Left lung (tissue), 10 donors: ENCODE results near the gene LAPTM5. TPM values are rescaled to one million over a fixed set of nuclear protein-coding genes. Genes with fewer than 3 reads are reported as not detected.
A peak's percentile ranks its signal among the peaks of the same experiment; 100 is the strongest.

ENCODE experiments used
- ATAC-seq: fragments of 200-7000 bp; cut with Tn5 transposase; one replicate; pipeline ENCODE4 v1.9.1; 2020; ENCODE audit warnings: moderate library complexity
- DNase-seq, 4 donors: peaks; one replicate each; pipeline ENCODE4 v3.0.0-alpha.2; 2013 to 2020
- H3K27ac ChIP-seq, 2 donors: fragments of 200-600 bp; sonication (generic) in 1 of 2; one replicate each; pipeline versions ENCODE4 v1.5.0 to v1.8.0; 2020 to 2021
- H3K27me3 ChIP-seq, 2 donors: fragments of 200-600 bp; sonication (generic) in 1 of 2; one replicate each; pipeline versions ENCODE4 v1.5.0 to v1.8.0; 2020 to 2021
- H3K36me3 ChIP-seq, 2 donors: fragments of 200-600 bp; sonication (generic) in 1 of 2; one replicate each; pipeline versions ENCODE4 v1.5.0 to v1.8.0; 2020 to 2021
- H3K4me1 ChIP-seq, 2 donors: fragments of 200-600 bp; one replicate each; pipeline ENCODE4 v1.8.0; 2021
- H3K4me3 ChIP-seq, 2 donors: fragments of 200-600 bp; sonication (generic) in 1 of 2; one replicate each; pipeline versions ENCODE4 v1.5.0 to v1.8.0; 2020 to 2021; ENCODE audit warnings: mild to moderate bottlenecking in 1 of 2
- H3K9me3 ChIP-seq, 2 donors: fragments of 200-600 bp; sonication (generic) in 1 of 2; one replicate each; pipeline versions ENCODE4 v1.5.0 to v1.8.0; 2020 to 2021
- intact Hi-C, 2 donors: fragments of 100-400 bp; cut with DNase I; formaldehyde crosslinking; loops; one replicate each; pipeline versions ENCODE4 v1.11.2 to v1.14.2; 2022
- polyA plus RNA-seq, 6 donors: library from polyadenylated mRNA; unstranded; fragments of 120-200 nt; gene quantifications; one replicate each; pipeline ENCODE4 v1.2.1, GENCODE V29; 2013; ENCODE audit not compliant: insufficient read length in 6 of 6
- total RNA-seq, 2 donors: library from RNA; stranded (reverse); fragmentation: NEBNext Ultra II Directional; extraction: Animal tissue kit (Norgen Biotek cat#: 25700); gene quantifications; one replicate each; pipeline ENCODE4 v1.2.1, GENCODE V29; 2021
- TF ChIP-seq, protein P1 (sequence below), 2 donors: fragments of 200-600 bp; sonication (generic) in 1 of 2; IDR thresholded peaks; one replicate each; pipeline versions ENCODE4 v1.5.0 to v1.8.0; 2021; ENCODE audit warnings: antibody characterized with exemption in 2 of 2
- donor health status: DM: no; HTN: yes; CAD: no.
- donor health status: DM: no; HTN: no; CAD: no.

LAPTM5 gene
- total and polyA plus RNA-seq, 8 donors = 23.0 to 513 (median 29.5) TPM

DNA sequence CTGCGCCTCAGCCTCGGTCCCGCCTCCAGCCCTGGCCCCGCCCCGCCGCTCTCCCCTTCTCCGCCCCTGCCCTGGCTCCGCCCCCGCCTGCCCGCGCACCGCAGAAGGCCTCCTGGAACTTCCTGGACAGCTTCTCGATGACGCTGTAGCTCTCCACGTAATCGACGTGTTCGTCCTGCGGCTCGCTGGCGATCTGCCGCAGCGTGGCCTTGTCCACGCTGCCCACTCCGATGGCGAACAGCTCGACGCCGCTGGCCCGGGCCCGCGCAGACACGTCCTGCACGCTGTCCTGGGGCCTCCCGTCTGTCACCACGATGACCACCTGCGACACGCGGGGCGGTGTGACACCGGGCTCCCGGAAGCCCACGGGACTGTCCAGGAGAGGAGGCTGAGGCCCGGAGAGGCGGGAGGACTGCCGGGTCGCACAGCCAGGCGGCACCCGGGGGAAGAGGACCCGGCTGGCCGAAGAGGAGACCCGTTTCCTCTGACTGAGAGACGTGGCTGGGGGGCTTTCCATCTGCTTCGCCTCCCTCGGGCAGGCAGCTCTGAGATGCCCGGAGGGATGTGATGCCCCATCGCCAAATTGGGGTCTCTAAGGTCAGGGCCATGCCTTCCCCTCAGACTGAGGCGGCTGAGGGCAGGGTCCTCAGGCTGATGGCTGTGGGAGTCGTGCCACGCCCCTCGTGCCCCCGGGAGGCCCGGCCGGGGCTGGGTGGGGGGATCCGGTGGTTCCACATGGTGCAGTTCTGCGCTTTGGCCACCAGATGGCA is 38.8 kb downstream of the LAPTM5 start:
- peak overlapping the region; percentile 97 to 98 for H3K27ac ChIP-seq
- peaks cover 0 to 18% of the 10 kb centered on the region in 2 donors for H3K4me1 ChIP-seq
- DNase-seq (peak; percentile 85 to 94 (median 91)), ATAC-seq (peak; percentile 85)
- peaks cover 0 to 10% of the 10 kb centered on the region in 2 donors for H3K9me3 ChIP-seq
- H3K4me3 ChIP-seq = peak overlapping the region; percentile 47 to 63
- intact Hi-C loops = loop anchor here in 1 of 2 donors (2.0 kb wide), 1 partner anchor 60 kb away; no protein-coding TSS in a partner anchor
- H3K27me3 ChIP-seq = no peaks in the 10 kb centered on the region
- TF ChIP-seq, protein P1, sequence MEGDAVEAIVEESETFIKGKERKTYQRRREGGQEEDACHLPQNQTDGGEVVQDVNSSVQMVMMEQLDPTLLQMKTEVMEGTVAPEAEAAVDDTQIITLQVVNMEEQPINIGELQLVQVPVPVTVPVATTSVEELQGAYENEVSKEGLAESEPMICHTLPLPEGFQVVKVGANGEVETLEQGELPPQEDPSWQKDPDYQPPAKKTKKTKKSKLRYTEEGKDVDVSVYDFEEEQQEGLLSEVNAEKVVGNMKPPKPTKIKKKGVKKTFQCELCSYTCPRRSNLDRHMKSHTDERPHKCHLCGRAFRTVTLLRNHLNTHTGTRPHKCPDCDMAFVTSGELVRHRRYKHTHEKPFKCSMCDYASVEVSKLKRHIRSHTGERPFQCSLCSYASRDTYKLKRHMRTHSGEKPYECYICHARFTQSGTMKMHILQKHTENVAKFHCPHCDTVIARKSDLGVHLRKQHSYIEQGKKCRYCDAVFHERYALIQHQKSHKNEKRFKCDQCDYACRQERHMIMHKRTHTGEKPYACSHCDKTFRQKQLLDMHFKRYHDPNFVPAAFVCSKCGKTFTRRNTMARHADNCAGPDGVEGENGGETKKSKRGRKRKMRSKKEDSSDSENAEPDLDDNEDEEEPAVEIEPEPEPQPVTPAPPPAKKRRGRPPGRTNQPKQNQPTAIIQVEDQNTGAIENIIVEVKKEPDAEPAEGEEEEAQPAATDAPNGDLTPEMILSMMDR (IDR thresholded peaks at IDR 0.05) = peak; percentile 98 to 100
- H3K36me3 ChIP-seq = no peaks in the 10 kb centered on the region

- intact Hi-C loops = loop anchor here in 1 of 2 donors (2.0 kb wide), 1 partner anchor 61 kb away; no protein-coding TSS in a partner anchor
- Histone ChIP-seq H3K4me1 (peaks cover 0 to 18% of the 10 kb centered on the region in 2 donors), H3K36me3 (no peaks in the 10 kb centered on the region), H3K9me3 (peaks cover 0 to 10% of the 10 kb centered on the region in 2 donors), H3K27me3 (no peaks in the 10 kb centered on the region), H3K4me3 (peak overlapping the region; percentile 17 to 63), H3K27ac (peak overlapping the region; percentile 40 to 97)
- DNase-seq (peak; percentile 90 to 100 (median 99)), ATAC-seq (peak; percentile 83)
- TF ChIP-seq, protein P1 (IDR thresholded peaks at IDR 0.05) = no peak
Observed at GRCh38 chr1:30718091-30718635, 39.4 kb downstream of the LAPTM5 start.

- H3K36me3 ChIP-seq = no peaks in the 10 kb centered on the region
- intact Hi-C loops = no loop called here
- ATAC-seq = no peak
Observed at GRCh38 chr1:30716646-30717045, 40.9 kb downstream of the LAPTM5 start.

DNA sequence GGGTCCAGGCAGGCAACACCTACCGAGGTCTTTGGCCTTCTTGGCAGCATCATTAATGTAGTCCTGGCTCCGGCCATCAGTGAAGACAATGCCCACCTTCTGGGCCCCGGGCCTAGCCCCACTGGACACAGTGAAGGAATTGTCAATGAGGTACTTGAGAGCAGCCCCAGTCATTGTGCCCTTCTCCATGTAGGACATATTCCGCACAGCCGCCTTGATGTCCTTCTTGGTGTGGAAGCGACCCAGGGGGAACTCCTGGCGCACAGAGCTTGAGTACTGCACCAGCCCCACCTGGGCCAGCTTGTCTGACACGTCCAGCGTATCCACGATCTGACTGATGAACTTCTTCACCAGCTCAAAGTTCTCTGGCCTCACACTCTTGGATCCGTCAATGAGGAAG is 41.7 kb downstream of the LAPTM5 start:
- TF ChIP-seq, protein P1 (IDR thresholded peaks at IDR 0.05) = no peak
- DNase-seq (no peak), ATAC-seq (no peak)
- H3K27me3 ChIP-seq = peaks cover 0 to 19% of the 10 kb centered on the region in 2 donors
- peaks cover 0 to 18% of the 10 kb centered on the region in 2 donors for H3K4me1 ChIP-seq
- H3K4me3 ChIP-seq = no peak overlapping the region
- H3K27ac ChIP-seq = no peak overlapping the region
- peaks cover 0 to 10% of the 10 kb centered on the region in 2 donors for H3K9me3 ChIP-seq
- intact Hi-C loops = no loop called here
- no peaks in the 10 kb centered on the region for H3K36me3 ChIP-seq

More at GRCh38 chr1:30716646-30717045, 40.9 kb downstream of the LAPTM5 start:
- TF ChIP-seq, protein P1 (IDR thresholded peaks at IDR 0.05) = no peak
- peaks cover 0 to 11% of the 10 kb centered on the region in 2 donors for H3K27me3 ChIP-seq
- H3K27ac ChIP-seq = no peak overlapping the region
- no peak for DNase-seq
- peaks cover 0 to 10% of the 10 kb centered on the region in 2 donors for H3K9me3 ChIP-seq
- no peak overlapping the region for H3K4me3 ChIP-seq
- peaks cover 0 to 18% of the 10 kb centered on the region in 2 donors for H3K4me1 ChIP-seq

- H3K27ac ChIP-seq = no peak overlapping the region
Observed at GRCh38 chr1:30715216-30715615, 42.4 kb downstream of the LAPTM5 start.

More at GRCh38 chr1:30715216-30715615, 42.4 kb downstream of the LAPTM5 start:
- ATAC-seq = no peak
- no peak for DNase-seq
- Histone ChIP-seq H3K36me3 (no peaks in the 10 kb centered on the region), H3K27me3 (peaks cover 0 to 19% of the 10 kb centered on the region in 2 donors), H3K9me3 (peaks cover 0 to 10% of the 10 kb centered on the region in 2 donors), H3K4me1 (peaks cover 0 to 18% of the 10 kb centered on the region in 2 donors), H3K4me3 (no peak overlapping the region)
- TF ChIP-seq, protein P1 (IDR thresholded peaks at IDR 0.05) = peak in 1 of 2 donors; percentile 29
- intact Hi-C loops = no loop called here
